D721Med (cell line): ENCODE results near the gene CUEDC2.

Source experiments
- DNase-seq: peaks from one replicate; pipeline ENCODE4 v3.0.0; 2011; ENCODE audit warnings: low spot score; ENCODE audit not compliant: insufficient read length
- FAIRE-seq: peaks from 2 replicates; lab custom pipeline; 2011; peaks lifted over from hg19 to GRCh38; lab: Jason Lieb, UNC
- TF ChIP-seq, protein P1 (sequence below): IDR thresholded peaks from 2 replicates; pipeline ENCODE4 v1.5.1; 2012; ENCODE audit warnings: mild to moderate bottlenecking, control low read depth; ENCODE audit not compliant: insufficient read depth; ENCODE audit errors: missing control alignments

The CUEDC2 gene

DNA sequence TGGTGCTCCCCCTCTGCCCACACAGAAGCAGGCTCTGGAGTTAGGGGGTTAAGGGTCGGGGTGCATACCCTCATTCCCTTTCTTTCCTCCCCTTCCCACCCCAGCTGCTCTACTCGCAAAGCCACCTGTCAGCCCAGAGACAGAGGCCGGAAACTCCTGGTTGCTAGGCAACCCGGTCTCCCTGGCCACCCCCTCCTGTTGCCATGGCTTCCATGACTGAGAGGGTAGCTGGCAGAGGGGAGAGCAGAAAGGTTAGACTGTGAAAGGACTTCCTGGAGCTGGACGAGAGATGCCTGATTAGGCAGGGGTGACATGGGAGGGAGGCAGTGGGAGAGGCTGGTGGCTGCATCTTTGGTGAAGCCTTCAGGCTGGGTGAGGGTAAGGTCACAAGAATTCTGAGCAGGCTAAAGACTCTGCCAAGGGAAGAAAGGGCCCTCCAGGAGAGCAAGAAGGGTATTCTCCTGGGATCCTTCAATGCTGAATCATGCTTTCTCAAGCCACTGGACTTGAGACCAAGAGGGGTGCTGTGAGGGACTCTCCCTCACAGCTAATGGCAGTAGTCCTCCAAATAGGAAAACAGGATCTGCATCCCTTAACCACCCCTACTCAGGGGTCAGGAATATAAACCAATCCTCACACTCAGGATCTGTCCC is 19.2 kb downstream of the CUEDC2 start:
- TF ChIP-seq, protein P1, sequence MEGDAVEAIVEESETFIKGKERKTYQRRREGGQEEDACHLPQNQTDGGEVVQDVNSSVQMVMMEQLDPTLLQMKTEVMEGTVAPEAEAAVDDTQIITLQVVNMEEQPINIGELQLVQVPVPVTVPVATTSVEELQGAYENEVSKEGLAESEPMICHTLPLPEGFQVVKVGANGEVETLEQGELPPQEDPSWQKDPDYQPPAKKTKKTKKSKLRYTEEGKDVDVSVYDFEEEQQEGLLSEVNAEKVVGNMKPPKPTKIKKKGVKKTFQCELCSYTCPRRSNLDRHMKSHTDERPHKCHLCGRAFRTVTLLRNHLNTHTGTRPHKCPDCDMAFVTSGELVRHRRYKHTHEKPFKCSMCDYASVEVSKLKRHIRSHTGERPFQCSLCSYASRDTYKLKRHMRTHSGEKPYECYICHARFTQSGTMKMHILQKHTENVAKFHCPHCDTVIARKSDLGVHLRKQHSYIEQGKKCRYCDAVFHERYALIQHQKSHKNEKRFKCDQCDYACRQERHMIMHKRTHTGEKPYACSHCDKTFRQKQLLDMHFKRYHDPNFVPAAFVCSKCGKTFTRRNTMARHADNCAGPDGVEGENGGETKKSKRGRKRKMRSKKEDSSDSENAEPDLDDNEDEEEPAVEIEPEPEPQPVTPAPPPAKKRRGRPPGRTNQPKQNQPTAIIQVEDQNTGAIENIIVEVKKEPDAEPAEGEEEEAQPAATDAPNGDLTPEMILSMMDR = no peak
- peak; percentile 93 for DNase-seq
- no peak for FAIRE-seq

DNA sequence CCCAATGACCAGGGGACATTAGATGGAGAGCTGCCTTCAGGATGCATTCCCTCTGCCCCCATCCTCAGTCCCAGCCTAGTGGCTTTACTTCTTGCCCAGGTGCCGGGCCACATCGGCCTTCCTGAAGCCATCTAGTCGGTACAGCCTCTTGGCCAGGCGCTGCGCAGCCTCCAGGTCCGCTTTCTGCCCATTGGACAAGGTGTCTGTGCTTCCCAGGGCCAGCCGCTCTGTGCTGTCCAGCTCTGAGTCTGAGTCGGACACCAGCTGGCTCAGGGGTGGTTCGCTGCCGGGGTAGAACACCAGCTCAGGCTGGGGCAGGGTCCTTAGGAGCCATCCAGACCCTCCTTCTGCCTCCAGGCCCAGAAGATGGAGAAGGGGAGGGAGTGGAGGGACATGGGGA is 20.1 kb downstream of the CUEDC2 start:
- FAIRE-seq (no peak), DNase-seq (no peak)
- TF ChIP-seq, protein P1 = no peak

GRCh38 chr10:102411341-102412255 is 20.8 kb downstream of the CUEDC2 start:
- FAIRE-seq (no peak), DNase-seq (no peak)
- TF ChIP-seq, protein P1 = no peak

GRCh38 chr10:102410429-102411073 is 21.8 kb downstream of the CUEDC2 start:
- DNase-seq = no peak
- TF ChIP-seq, protein P1 = no peak
- no peak for FAIRE-seq

DNA sequence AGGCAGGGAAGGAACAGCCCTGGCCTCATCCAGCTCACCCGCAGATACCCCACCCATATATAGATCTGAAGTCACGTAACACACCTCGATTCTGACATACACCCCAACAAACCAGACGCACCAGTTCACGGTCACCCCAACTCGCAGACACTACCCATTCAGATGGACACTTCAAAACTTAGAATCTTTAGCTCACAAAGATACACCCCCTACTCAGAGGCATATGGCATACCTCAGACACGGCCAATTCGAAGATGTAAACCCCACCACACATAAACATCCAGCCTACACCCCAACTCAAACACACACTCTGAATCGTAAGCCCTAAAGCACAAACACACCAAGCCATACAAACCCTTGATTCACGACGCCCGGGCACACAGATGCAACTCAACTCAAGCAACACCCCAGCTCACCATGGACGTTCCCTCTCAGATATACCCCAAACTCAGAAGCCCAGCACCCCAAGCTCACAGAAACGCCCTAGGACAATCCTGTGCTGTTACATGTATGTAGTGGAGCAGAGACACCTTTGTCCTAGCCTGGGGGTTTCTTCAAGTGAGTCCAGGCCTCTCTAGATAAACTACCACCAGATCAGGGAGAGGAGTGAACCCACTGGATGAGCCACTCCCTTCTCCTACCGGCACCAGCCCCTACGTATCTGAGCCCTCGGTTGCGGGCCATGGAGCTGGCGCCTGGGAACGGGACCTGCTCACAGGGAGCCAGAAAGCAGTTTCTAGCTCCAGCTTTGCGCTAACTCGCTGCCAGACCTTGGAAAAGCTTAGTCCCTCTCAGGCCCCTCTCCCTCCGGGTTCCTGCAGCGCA is 22.6 kb downstream of the CUEDC2 start:
- DNase-seq (no peak), FAIRE-seq (no peak)
- TF ChIP-seq, protein P1 = no peak

- DNase-seq (peak; percentile 76), FAIRE-seq (no peak)
- TF ChIP-seq, protein P1 = no peak
Observed at GRCh38 chr10:102408728-102409603, 23.4 kb downstream of the CUEDC2 start.
